ENCODE measurements around the gene LIFR. TPM values are rescaled to one million over a fixed set of nuclear protein-coding genes. Genes with fewer than 3 reads are reported as not detected.

The LIFR gene
- total RNA-seq, 1 experiment from 2014 or later, result 22.0 TPM

GRCh38 chr5:38527475-38527874, 29.0 kb downstream of the LIFR start:
- intact Hi-C loops (cut with micrococcal nuclease; ENCODE audit: unreplicated experiment), result no loop called here
- peaks cover 10% of the 10 kb centered on the region; the same call in 1 of the 2 replicates for H3K4me1 ChIP-seq (replicated peaks; ENCODE audit: insufficient read depth)
- no peaks in the 10 kb centered on the region for H3K79me2 ChIP-seq (ENCODE audit: low read depth)
- no peaks in the 10 kb centered on the region for H3K36me3 ChIP-seq (ENCODE audit: low read depth)
- no peak overlapping the region for H3K27ac ChIP-seq
- ChIA-PET POLR2A (ENCODE audit: unreplicated experiment) (no interaction called here), CTCF (no interaction called here)
- BruUV-seq (replicated peaks), result no TSS peak
- no peaks in the 10 kb centered on the region for H3F3A ChIP-seq (ENCODE audit: insufficient read depth, low read depth)
- no peaks in the 10 kb centered on the region for H3K27me3 ChIP-seq (ENCODE audit: insufficient read depth, low read depth)
- no peak overlapping the region for H3K4me2 ChIP-seq
- H4K20me1 ChIP-seq (ENCODE audit: insufficient read depth), result no peaks in the 10 kb centered on the region
- H2AFZ ChIP-seq, result no peak overlapping the region
- H3K4me3 ChIP-seq, result no peak overlapping the region
- DNase-seq, result no peak
- no peaks in the 10 kb centered on the region for H3K9me2 ChIP-seq (ENCODE audit: insufficient read depth)
- H3K9me3 ChIP-seq (ENCODE audit: insufficient read depth, low read depth), result no peaks in the 10 kb centered on the region
- no peak for TF ChIP-seq EZH2 (IDR thresholded peaks at IDR 0.05; ENCODE audit: low read depth)
- TF ChIP-seq, protein P1, sequence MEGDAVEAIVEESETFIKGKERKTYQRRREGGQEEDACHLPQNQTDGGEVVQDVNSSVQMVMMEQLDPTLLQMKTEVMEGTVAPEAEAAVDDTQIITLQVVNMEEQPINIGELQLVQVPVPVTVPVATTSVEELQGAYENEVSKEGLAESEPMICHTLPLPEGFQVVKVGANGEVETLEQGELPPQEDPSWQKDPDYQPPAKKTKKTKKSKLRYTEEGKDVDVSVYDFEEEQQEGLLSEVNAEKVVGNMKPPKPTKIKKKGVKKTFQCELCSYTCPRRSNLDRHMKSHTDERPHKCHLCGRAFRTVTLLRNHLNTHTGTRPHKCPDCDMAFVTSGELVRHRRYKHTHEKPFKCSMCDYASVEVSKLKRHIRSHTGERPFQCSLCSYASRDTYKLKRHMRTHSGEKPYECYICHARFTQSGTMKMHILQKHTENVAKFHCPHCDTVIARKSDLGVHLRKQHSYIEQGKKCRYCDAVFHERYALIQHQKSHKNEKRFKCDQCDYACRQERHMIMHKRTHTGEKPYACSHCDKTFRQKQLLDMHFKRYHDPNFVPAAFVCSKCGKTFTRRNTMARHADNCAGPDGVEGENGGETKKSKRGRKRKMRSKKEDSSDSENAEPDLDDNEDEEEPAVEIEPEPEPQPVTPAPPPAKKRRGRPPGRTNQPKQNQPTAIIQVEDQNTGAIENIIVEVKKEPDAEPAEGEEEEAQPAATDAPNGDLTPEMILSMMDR (conservative IDR thresholded peaks at IDR 0.05), result no peak

DNA sequence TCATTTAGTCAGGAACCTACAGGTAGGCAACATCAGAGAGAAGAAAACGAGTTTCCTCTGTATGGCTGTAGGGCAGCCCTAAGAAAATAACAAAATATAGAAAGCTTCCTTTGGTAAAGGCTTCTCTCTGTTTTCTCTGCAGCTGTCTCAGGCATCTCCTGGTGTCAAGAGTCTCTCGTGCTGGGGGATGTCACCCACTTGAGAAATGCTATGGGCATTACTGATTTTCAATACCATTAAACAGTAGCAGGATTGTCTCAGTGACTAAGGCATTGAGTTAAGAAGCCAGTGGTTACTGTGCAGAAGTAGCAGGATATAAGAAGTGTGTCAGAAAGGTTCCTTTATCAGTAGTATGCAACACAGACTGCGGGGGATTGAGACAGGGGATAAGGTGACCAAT, 32.4 kb downstream of the LIFR start:
- BruUV-seq (replicated peaks), result no TSS peak
- peaks cover 10% of the 10 kb centered on the region; the same call in 1 of the 2 replicates for H3K4me1 ChIP-seq (replicated peaks; ENCODE audit: insufficient read depth)
- DNase-seq, result no peak

DNA sequence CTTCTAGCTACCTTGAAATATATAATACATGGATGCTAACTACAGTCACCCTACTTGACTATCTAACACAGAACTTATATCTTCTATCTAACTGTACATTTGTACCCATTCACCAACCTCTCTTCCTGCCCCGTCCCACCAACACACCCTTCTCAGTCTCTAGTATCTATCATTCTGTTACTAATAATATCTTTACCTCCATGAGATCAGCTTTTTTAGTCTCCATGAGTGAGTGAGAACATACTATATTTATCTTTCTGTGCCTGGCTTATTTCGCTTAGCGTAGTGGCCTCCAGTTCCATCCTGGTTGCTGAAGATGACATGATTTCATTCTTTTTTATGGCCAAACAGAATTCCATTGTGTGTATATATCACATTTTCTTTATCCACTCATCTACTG, 37.0 kb downstream of the LIFR start:
- Histone ChIP-seq H3F3A (ENCODE audit: insufficient read depth, low read depth) (no peaks in the 10 kb centered on the region), H3K9me3 (ENCODE audit: insufficient read depth, low read depth) (no peaks in the 10 kb centered on the region; the same call in 1 of the 2 replicates), H3K79me2 (ENCODE audit: low read depth) (no peaks in the 10 kb centered on the region), H3K27ac (no peak overlapping the region), H3K4me3 (no peak overlapping the region), H2AFZ (no peak overlapping the region), H3K4me1 (replicated peaks; ENCODE audit: insufficient read depth) (no peaks in the 10 kb centered on the region), H3K9me2 (ENCODE audit: insufficient read depth) (no peaks in the 10 kb centered on the region), H4K20me1 (ENCODE audit: insufficient read depth) (no peaks in the 10 kb centered on the region), H3K36me3 (ENCODE audit: low read depth) (no peaks in the 10 kb centered on the region), H3K4me2 (no peak overlapping the region), H3K27me3 (ENCODE audit: insufficient read depth, low read depth) (no peaks in the 10 kb centered on the region)
- intact Hi-C loops (cut with micrococcal nuclease; ENCODE audit: unreplicated experiment), result no loop called here
- no TSS peak for BruUV-seq (replicated peaks)
- POLR2A ChIA-PET (ENCODE audit: unreplicated experiment), result no interaction called here
- TF ChIP-seq EZH2 (IDR thresholded peaks at IDR 0.05; ENCODE audit: low read depth), result no peak
- TF ChIP-seq, protein P1 (conservative IDR thresholded peaks at IDR 0.05), result no peak
- DNase-seq, result no peak
- CTCF ChIA-PET, result no interaction called here

More for the DNA sequence above, 32.4 kb downstream of the LIFR start:
- Histone ChIP-seq H3K79me2 (ENCODE audit: low read depth) (no peaks in the 10 kb centered on the region), H3K4me2 (no peak overlapping the region), H3F3A (ENCODE audit: insufficient read depth, low read depth) (no peaks in the 10 kb centered on the region), H3K36me3 (ENCODE audit: low read depth) (no peaks in the 10 kb centered on the region), H3K4me3 (no peak overlapping the region), H3K27me3 (ENCODE audit: insufficient read depth, low read depth) (no peaks in the 10 kb centered on the region), H3K9me2 (ENCODE audit: insufficient read depth) (no peaks in the 10 kb centered on the region), H4K20me1 (ENCODE audit: insufficient read depth) (no peaks in the 10 kb centered on the region), H3K27ac (no peak overlapping the region), H3K9me3 (ENCODE audit: insufficient read depth, low read depth) (no peaks in the 10 kb centered on the region; the same call in 1 of the 2 replicates), H2AFZ (no peak overlapping the region)
- TF ChIP-seq, protein P1 (conservative IDR thresholded peaks at IDR 0.05), result no peak
- TF ChIP-seq EZH2 (IDR thresholded peaks at IDR 0.05; ENCODE audit: low read depth), result no peak
- ChIA-PET POLR2A (ENCODE audit: unreplicated experiment) (no interaction called here), CTCF (no interaction called here)
- intact Hi-C loops (cut with micrococcal nuclease; ENCODE audit: unreplicated experiment), result no loop called here

All from PC-9 (cell line).